WERI-Rb-1 (cell line): Measurements from ENCODE around the gene C1orf122.

Experiments
- DNase-seq: peaks from one replicate; pipeline ENCODE4 v3.0.0-alpha.2; 2020
- H3K27ac ChIP-seq: fragments of 250-450 bp; sonication (Bioruptor Pico); 2 replicates; pipeline ENCODE4 v1.5.1; 2020; ENCODE audit warnings: mild to moderate bottlenecking, moderate library complexity
- H3K27me3 ChIP-seq: fragments of 250-450 bp; sonication (Bioruptor Pico); 2 replicates; pipeline ENCODE4 v1.5.1; 2021; ENCODE audit warnings: mild to moderate bottlenecking, low read depth, moderate library complexity; ENCODE audit not compliant: insufficient read depth, severe bottlenecking
- H3K36me3 ChIP-seq: fragments of 250-450 bp; sonication (Bioruptor Pico); 2 replicates; pipeline ENCODE4 v1.5.1; 2020; ENCODE audit warnings: mild to moderate bottlenecking, moderate library complexity
- H3K4me3 ChIP-seq: 2 replicates; pipeline ENCODE4 v1.5.1; 2011; ENCODE audit warnings: low read depth, mild to moderate bottlenecking, control low read depth, low read length
- H3K9me3 ChIP-seq: fragments of 250-450 bp; sonication (Bioruptor Pico); 2 replicates; pipeline ENCODE4 v1.5.1; 2021; ENCODE audit warnings: mild to moderate bottlenecking, moderate library complexity; ENCODE audit not compliant: severe bottlenecking
- CTCF ChIP-seq: IDR thresholded peaks from 2 replicates; pipeline ENCODE4 v1.5.1; 2011; ENCODE audit warnings: low read depth, mild to moderate bottlenecking, control low read depth, inconsistent platforms, low read length

The C1orf122 gene

GRCh38 chr1:37851262-37851661 lies 43.7 kb downstream of the C1orf122 start:
- Histone ChIP-seq H3K4me3 (no peak overlapping the region), H3K27me3 (no peaks in the 10 kb centered on the region), H3K36me3 (peaks cover 31% of the 10 kb centered on the region), H3K27ac (no peak overlapping the region), H3K9me3 (no peaks in the 10 kb centered on the region)
- DNase-seq = no peak
- TF ChIP-seq CTCF = no peak

GRCh38 chr1:37851782-37852210 lies 44.2 kb downstream of the C1orf122 start:
- DNase-seq = no peak
- no peak for TF ChIP-seq CTCF
- H3K4me3 ChIP-seq = no peak overlapping the region
- no peaks in the 10 kb centered on the region for H3K9me3 ChIP-seq
- no peak overlapping the region for H3K27ac ChIP-seq
- H3K36me3 ChIP-seq = peaks cover 35% of the 10 kb centered on the region
- no peaks in the 10 kb centered on the region for H3K27me3 ChIP-seq

GRCh38 chr1:37853157-37853556 lies 45.6 kb downstream of the C1orf122 start:
- DNase-seq = no peak
- no peaks in the 10 kb centered on the region for H3K9me3 ChIP-seq
- peaks cover 38% of the 10 kb centered on the region for H3K36me3 ChIP-seq
- no peak for TF ChIP-seq CTCF
- H3K27me3 ChIP-seq = no peaks in the 10 kb centered on the region
- H3K4me3 ChIP-seq = no peak overlapping the region
- no peak overlapping the region for H3K27ac ChIP-seq

- DNase-seq = no peak
- Histone ChIP-seq H3K9me3 (no peaks in the 10 kb centered on the region), H3K27ac (no peak overlapping the region), H3K27me3 (no peaks in the 10 kb centered on the region), H3K4me3 (no peak overlapping the region), H3K36me3 (peaks cover 38% of the 10 kb centered on the region)
- TF ChIP-seq CTCF = no peak
Measured at GRCh38 chr1:37854406-37854805, 46.8 kb downstream of the C1orf122 start.
